GM21723 (cell line): ENCODE data around the gene GNL3.

Experiments
- ATAC-seq: cut with Tn5 transposase; IDR thresholded peaks from one replicate; pipeline ENCODE4 v1.9.1; 2021; ENCODE audit warnings: mild to moderate bottlenecking, moderate library complexity; ENCODE audit not compliant: unreplicated experiment

GNL3 gene

DNA sequence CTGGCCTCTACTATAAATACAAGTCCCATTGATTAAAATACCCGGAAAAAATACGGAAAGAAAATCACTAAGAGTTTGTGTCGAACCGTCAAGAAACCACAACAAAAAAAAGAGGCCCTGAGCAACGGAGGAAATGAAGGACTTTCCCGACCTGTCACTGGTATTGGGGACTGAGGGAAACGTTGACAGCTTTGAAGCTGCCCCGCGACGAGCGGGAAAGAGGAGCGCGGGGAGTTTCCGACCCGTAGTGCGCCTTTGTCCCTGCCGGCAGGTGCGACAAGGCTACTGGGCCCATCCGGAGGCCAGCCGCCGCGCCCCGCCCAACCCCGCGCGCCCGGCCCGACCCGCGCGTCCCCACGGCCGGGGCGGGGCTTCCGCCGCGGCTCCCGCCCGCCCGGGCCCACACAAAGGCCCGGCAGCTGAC lies 535 bp upstream of the GNL3 start:
- ATAC-seq = peak; percentile 72

DNA sequence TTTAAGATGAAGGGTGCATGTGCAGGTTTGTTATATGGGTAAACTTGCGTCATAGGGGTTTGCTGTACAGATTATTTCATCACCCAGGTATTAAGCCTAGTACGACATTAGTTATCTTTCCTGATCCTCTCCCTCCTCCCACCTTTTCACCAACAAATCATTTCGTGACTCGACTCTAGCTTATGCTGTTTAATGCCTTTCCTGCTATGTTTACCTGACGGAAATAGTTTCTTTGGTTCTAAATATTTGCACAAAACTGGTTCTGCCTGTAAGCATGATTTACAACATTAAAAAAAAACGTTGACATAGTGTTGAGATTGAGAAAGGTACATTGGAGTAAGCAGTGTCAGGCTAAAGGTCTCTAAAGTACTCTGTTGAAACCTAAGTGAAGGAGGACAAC lies 2.4 kb downstream of the GNL3 start:
- ATAC-seq = no peak

DNA sequence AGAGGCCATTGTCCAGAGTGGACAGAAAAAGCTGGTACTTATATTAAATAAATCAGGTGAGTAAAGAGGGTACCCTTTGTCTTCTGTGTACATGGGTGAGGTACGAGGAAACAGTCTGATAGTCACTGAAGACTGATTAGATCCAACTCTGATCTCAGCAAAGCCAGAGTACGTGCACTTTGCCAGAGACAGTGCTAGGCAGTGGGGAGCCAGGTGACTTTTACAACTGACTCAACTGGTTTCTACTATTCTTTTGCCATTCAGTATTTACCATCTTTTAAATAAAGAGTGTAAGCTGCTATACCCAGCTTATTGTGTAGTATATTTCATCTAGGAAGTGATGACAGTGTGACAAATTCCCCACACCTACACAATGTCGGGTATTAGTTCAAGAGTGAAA lies 3.3 kb downstream of the GNL3 start:
- ATAC-seq = no peak

DNA sequence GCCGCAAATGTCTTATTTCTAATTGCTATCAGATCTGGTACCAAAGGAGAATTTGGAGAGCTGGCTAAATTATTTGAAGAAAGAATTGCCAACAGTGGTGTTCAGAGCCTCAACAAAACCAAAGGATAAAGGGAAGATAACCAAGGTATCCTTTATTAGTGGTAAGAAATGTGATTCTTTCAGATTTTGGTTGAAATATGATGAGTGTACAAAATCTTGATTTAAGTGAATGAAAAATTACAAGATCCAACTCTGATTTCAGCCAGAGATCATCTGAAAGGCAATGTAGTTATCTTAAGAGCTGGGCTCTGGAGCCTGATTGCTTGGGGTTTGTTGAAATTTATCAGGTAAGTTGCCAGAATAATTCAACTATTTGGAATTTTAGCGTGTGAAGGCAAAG lies 4.7 kb downstream of the GNL3 start:
- no peak for ATAC-seq

DNA sequence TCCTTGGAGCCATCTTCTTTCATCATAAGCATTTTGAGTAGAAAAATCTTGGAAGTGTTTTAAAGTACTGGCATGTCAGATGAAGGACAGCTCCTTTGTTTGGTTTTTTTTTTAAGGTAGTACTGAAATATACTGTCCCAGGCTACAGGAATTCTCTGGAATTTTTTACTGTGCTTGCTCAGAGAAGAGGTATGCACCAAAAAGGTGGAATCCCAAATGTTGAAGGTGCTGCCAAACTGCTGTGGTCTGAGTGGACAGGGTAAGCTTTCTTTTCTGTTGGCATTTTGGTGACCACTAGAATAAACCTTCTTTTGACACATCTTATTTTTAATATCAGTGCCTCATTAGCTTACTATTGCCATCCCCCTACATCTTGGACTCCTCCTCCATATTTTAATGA lies 7.2 kb downstream of the GNL3 start:
- ATAC-seq = no peak

DNA sequence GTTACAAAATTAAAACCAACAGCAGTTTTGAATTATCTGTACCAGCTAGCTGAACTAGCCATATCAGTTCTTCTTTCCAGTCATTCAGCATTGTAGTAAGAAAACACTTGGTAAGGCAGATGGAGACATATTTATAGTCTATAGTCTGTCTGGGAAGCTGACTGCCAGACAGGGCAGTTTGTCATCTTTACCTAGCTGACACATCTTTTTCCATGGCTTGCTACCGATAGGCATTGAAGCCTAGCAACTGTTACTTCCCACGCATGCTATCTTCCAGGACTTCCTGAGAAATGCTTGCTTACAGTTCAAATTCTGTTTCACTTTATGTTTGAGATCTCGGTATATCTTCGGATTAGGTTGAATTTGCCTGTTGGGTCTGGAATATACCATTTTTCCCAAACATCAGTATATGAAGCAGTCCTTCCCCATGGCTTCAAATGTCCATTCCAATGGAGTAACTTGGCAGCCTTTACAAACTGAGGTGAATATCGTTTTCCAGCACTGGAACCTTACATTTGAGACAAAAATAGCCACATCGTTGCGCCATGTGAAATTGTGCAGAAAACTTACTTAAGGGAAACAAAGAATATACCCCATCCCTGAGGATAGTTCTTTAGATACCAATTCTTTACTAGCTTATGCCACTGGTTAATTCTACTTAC lies 8.8 kb downstream of the GNL3 start:
- ATAC-seq = no peak

DNA sequence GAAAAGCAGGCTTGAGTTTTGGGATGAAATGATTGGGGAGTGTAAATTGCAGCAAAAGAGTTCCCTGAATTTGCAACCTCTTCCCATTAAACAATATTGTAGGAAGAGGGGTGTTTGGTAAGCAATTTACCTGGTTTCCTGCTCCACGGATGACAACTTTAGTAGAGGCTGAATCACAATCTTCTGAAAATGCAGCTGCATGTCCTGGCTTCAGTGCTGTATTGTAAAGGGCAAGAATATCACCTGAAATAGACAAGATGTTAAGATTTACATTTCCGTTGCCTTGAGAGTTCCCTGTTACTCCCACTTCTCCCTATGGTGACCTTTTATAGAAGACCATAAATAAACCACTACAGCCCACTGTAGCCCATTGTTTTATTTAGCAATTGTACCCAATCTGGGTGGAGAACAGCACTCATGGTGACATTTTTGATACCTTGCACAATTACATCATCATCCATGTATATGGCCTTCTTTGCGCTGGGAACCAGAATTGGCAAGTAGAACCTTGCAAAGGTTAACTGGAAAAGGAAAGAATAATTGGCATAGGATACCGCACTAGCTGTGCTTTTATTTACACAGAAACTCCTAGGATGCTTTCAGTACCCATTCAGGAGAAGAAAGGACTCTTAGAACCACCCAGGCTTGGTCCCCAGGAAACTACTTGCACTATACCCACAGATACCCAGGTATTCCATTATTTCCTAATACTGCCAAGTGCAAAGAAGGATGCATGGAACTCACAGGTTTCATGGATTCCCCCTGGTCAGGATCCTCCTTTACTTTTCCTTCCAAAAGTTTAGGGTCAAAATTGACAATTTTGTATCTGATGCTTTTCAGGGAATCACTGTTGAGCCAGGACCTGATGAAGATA lies 10.2 kb downstream of the GNL3 start:
- no peak for ATAC-seq

DNA sequence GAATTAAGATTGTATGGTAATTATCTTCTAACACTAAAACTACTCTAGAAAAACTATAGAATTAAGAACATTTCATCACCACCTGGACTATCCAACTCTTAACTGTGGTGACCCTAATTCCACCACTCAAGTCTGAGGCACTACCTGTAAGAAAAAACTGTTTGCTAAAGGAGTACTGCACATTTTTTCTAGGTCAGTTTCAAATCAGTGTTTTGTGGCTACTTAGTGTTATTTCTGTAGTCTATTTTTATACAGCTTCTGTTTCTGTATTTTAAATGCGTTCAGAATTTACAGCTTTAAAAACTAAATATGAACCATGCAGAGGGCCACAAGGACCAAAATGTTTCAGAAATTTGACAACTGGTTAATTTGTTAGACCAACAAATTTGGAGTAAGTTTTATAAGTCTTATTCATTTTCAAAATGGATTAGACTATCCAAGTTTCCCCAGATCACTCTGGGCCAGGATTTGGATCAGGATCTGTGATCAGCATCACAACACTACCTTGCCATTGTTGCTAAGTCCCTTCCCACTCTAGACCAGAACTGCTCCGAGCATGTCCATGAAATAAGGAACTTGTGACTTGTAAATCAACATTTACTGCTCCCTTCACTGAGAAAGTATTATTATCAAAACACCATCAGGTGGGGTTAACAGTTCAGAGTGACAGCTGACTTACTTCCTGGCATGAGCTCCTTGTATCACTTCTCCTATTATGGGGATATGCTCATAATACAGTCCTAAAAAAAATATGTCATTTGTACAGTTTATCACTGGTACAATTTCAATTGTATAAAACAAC lies 11.2 kb downstream of the GNL3 start:
- peak; percentile 46 for ATAC-seq

DNA sequence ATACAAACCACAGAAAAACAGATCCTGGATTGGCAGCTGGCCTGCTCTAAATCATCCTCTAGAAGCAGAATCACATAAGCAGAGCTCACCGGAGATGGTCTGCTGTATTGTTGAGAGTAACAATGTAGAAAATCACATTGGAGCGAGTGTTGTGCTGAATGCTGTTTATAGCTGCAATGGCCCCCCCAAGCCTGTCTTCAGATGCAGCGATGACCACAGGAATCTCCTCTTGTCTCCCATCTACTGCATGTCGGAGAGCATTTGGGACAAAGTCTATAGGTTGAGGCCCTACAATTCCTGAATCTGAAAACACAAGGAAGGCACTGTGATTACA lies 11.8 kb downstream of the GNL3 start:
- ATAC-seq = no peak

DNA sequence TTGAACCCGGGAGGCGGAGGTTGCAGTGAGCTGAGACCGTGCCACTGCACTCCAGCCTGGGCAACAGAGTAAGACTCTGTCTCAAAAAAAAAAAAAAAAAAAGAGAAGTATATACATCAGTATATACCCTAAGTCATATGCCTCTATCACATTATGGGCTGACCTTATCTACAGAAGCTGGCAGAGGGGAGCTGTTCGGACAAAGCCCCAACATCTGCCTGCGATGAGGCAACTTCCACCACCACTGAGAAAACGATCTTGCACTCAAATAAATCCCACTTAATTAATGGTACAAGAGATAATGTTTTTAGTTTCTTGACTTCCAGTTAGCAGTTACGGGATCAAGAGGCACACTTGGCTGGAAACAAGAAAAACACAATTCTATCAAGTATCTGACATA lies 17.5 kb downstream of the GNL3 start:
- no peak for ATAC-seq

DNA sequence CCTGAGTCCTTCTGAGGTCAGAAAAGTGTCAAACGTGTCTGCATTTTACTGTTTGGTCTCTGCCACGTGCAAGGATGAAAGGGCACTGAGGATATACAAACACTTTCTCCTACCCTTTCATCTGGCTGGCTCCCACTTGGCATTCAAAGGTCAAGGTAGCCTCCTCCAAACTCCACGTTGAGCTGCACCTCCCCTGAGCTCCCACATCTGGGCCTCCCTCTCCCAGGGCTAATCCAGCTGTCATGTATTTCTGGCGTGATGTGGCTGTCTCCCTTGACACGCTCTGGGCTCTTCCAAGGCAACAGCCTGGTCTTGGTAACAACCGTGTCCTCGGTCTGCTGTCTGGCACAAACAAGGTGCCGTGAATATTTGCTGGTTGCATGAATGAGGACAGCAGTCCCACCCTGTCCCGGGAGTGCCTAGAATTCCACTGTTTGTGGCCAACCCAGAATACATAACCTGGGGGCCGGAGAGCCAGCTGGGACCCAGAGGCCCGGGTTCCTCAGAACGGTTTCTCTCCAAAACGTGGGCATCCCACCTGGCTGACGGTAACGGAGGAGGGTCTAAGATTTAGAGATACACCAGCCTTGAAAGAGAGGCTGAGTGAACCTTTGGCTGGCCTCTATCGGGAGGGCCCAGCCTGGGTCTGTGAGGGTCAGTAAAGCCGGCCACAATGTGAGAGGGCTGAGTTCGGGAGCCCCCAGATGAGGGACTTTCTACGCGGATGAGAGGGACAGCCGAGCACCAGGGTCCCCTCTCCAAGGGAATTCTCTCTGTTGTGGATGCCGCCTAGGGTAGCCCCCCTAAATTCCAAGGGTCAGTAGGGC lies 19.0 kb downstream of the GNL3 start:
- no peak for ATAC-seq

DNA sequence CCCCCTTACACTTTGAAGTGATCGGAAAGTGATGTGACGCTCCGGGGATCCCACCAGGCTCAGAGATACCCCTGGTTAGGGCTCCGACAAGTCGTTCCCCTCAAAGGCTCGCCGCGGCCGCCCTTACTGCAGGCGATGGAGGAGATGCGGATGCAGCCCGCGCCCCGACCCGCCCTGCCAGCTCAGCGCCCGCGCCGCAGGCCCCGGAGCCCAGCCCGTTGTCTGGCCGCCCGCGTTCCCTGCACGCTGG lies 19.5 kb downstream of the GNL3 start:
- no peak for ATAC-seq

DNA sequence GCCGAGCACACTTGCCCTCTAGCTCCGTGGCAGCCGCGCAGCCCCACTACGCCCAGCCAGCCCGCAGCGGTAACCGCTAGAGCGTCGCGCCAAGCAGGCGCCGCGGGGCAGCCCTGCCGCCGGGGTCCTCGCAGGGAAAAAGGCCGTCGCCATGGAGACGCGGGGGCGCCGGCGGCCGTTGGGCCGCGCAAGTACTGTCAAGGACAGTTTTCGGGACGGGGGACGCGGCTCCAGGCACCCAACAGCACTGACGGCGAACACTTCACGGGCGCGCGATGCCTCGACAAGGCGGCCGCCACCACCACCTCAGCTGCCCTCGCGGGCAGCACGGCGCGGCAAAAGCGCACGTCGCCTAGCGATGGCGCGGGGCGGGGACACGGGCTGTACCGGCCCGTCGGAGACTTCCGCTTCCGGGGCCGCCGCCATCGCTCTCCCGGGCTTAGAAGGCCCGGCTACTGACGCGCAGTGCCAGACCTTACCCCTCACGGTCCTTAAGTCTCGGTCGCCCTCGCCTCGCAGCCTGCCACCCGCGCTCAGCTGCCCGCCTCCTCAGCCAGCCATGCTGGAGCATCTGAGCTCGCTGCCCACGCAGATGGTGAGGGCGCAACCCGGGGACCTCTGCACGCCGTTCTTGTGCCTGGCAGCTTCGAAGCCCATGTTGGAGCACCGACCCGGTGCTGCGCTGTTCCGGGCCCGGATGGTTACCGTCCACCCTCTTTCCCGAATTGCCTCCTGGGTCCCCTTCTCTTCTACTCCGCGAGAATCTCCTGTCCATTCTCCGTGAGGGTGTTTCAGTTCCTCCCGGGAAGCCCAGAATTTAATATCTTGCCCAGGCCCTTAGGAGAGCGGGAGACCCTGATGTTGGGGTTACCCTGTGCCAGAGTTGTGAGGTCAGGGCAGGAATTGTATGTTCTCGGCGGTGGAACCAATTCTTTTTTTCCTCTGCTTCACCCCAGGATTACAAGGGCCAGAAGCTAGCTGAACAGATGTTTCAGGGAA lies 20.2 kb downstream of the GNL3 start, which contains the start of the genes GLT8D1 and SPCS1:
TSS of gene GLT8D1 (minus strand) at position 104 of the 999 bp plus-strand sequence. CDS start 5,331 bp downstream, outside the sequence.
TSS of gene SPCS1 (plus strand) at position 419 of the 999 bp plus-strand sequence. CDS start at position 560, 141 bp downstream.
- peak; percentile 73 for ATAC-seq

DNA sequence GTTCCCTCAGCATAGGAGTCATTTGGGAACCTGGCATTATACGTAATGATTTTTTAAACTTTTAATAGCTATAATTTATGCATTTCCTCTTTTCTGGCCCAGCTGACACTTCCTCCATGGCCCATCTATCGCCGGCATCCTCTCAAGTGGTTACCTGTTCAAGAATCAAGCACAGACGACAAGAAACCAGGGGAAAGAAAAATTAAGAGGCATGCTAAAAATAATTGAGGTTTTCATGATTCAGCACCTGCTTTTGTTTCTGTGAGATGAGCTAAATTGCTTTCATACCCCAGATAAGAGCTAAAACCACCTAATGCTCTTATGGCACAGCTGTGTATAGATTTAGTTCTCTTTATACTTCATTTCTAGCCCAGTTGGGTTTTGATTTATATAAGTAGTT lies 21.8 kb downstream of the GNL3 start:
- ATAC-seq = no peak

DNA sequence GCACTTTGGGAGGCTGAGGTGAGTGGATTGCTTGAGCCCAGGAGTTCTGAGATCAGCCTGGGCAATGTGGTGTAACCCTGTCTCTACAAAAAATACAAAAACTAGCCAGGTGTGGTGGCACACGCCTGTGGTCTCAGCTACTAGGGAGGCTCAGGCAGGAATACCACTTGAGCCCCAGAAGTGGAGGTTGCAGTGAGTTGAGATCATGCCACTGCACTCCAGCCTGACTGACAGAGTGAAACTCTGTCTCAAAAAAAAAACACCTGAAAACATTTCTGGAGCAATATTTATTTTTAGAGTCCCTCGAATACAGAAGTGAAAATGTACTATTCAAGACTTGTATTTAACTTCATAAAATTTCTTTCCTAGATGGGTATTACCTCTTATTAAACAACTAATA lies 24.7 kb downstream of the GNL3 start:
- peak; percentile 30 for ATAC-seq

DNA sequence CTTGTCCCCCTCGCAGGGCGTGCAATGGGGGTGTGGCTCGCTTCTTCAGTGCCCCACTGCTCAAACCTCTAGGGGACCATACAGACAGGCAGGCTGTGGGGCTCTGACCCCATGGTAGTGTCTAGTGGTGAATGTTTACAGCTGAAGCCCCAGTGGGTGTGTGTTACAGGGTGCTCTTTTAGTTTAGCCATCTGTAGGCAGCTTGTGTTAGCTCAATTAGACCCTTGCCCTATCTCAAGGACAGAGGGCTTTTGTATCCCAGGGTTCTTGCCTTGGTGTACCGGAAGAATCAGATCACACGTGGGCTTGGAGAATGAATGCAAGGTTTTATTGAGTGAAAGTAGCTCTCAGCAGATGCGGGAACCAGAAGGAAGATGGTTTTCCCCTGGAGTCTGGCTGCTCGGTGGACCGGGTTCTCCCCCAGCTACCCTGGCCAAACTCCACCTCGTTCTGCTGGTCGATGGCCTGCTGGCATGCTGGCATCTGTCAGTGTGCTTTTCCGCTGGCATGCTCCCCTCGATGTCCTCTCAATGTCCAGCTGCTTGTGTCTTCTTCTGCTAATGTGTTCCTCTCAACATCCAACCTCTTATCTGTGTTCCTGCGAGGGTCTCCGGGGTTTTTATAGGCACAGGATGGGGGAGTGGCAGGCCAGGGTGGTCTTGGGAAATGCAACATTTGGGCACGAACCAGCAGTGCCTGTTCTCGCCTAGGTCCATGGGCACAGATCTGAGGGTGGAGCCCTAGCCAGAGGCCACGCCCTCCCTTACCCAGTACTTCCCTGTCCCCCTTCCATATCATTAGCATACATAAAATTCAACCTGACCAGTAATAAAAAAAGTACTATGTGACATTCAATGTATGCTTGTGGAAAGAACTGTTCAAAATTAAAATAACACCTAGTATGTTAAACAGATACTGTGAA lies 26.7 kb downstream of the GNL3 start:
- ATAC-seq = no peak

DNA sequence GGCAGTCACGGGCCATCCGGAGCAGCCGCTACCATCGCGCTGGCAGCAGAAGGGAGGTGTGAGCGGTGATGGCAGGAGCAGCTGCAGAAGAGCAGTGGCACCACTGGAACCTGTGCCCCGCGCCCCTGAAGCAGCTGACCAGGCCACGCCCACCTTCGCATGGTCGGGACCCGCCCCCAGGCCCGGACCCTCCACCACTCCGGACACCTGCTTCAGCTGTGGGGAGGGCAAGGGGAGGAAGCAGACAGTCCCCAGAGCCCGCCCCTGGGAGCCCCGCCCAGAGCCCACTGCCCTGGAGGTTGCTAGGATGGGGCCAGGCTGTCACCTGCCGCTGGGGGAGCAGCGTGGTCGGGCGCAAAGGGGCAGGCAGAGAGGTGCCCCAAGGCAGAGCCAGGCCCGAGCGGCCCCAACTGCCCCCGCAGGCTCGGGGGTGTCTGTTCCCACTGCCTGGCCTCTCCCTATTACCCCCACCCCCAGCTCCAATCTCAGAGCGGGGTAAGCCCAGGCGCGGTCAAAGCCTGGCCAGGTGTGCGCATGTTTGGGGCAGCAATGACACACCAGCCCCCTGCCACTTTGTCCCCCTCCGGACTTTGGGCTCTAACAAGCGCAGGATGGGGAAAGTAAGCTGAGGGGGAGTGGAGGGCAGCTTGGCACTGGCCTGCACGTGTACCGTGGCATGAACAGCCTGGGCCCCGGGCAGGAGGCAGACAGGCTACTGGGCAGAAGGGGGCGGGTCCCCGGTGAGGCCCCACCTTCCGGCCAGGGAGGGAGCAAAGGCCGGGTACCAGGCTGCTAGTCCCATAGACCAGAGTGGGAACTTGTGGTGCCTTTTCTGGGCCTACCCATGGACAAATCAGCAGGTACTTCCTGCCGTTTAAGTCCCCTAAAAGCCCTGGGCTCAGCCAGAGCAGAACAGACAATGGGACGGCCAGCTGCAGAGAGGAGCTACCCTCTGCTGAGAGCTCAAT lies 28.8 kb downstream of the GNL3 start:
- ATAC-seq = no peak
